ENCODE measurements around the gene ATP5PO. TPM values are rescaled to one million over a fixed set of nuclear protein-coding genes. Genes with fewer than 3 reads are reported as not detected.

ATP5PO gene
- total RNA-seq, 1 experiment from 2014 or later, result 190 TPM

GRCh38 chr21:33948951-33949444 is 33.4 kb upstream of the ATP5PO start:
- no peaks in the 10 kb centered on the region for H3K27me3 ChIP-seq (ENCODE audit: control insufficient read depth, insufficient read depth, low read length)
- intact Hi-C loops (cut with micrococcal nuclease; ENCODE audit: unreplicated experiment), result loop anchor here (10.0 kb wide), 1 partner anchor 126 kb away; the partner anchor contains the start of genes MRPS6 and SLC5A3
- no peak for DNase-seq (ENCODE audit: low read depth, low spot score)
- CTCF ChIA-PET, result no interaction called here
- ATAC-seq, result no peak
- POLR2A ChIA-PET, result no interaction called here
- H3K4me3 ChIP-seq (ENCODE audit: low read depth in 2 of 2, low read length in 2 of 2), result no peak overlapping the region
- TF ChIP-seq TCF7L2 (IDR thresholded peaks at IDR 0.05; ENCODE audit: low read depth, low read length) (no peak), CTCF (IDR thresholded peaks at IDR 0.05) (no peak), POLR2AphosphoS5 (IDR thresholded peaks at IDR 0.05; ENCODE audit: low read depth, low read length) (no peak), SIN3A (IDR thresholded peaks at IDR 0.05; ENCODE audit: borderline replicate concordance, insufficient read depth, low read depth, low read length) (no peak)
- TF ChIP-seq, protein P1, sequence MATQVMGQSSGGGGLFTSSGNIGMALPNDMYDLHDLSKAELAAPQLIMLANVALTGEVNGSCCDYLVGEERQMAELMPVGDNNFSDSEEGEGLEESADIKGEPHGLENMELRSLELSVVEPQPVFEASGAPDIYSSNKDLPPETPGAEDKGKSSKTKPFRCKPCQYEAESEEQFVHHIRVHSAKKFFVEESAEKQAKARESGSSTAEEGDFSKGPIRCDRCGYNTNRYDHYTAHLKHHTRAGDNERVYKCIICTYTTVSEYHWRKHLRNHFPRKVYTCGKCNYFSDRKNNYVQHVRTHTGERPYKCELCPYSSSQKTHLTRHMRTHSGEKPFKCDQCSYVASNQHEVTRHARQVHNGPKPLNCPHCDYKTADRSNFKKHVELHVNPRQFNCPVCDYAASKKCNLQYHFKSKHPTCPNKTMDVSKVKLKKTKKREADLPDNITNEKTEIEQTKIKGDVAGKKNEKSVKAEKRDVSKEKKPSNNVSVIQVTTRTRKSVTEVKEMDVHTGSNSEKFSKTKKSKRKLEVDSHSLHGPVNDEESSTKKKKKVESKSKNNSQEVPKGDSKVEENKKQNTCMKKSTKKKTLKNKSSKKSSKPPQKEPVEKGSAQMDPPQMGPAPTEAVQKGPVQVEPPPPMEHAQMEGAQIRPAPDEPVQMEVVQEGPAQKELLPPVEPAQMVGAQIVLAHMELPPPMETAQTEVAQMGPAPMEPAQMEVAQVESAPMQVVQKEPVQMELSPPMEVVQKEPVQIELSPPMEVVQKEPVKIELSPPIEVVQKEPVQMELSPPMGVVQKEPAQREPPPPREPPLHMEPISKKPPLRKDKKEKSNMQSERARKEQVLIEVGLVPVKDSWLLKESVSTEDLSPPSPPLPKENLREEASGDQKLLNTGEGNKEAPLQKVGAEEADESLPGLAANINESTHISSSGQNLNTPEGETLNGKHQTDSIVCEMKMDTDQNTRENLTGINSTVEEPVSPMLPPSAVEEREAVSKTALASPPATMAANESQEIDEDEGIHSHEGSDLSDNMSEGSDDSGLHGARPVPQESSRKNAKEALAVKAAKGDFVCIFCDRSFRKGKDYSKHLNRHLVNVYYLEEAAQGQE (IDR thresholded peaks at IDR 0.05; ENCODE audit: insufficient read depth in 1 of 2, low read depth in 2 of 2, low read length in 1 of 2), result no peak
- no TSS peak for BruUV-seq (replicated peaks)
- peaks cover 3% of the 10 kb centered on the region; the same call in 1 of the 2 replicates for H3K9me3 ChIP-seq (ENCODE audit: control insufficient read depth, insufficient read depth, low read depth, low read length)
- H3K27ac ChIP-seq (ENCODE audit: low read length), result peak overlapping the region; percentile 96
- peaks cover 20% of the 10 kb centered on the region for H3K4me1 ChIP-seq (ENCODE audit: control insufficient read depth, insufficient read depth, low read length)
- in situ Hi-C loops (cut with HindIII; ENCODE audit: low pct_unique_long_range_greater_than_20kb, low sequenced_read_pairs), result no loop called here
- H3K36me3 ChIP-seq (ENCODE audit: control insufficient read depth, insufficient read depth, low read length), result no peaks in the 10 kb centered on the region

GRCh38 chr21:33948096-33948950 is 32.7 kb upstream of the ATP5PO start:
- ATAC-seq (peak; percentile 89), DNase-seq (ENCODE audit: low read depth, low spot score) (no peak)
- POLR2A ChIA-PET, result interaction anchor here (0.6 to 1.0 kb wide), 7 partner anchors 11 to 129 kb away, joined by 3 to 6 read pairs (median 4); no protein-coding TSS in a partner anchor
- intact Hi-C loops (cut with micrococcal nuclease; ENCODE audit: unreplicated experiment) (loop anchor here (10.0 kb wide), 1 partner anchor 126 kb away; the partner anchor contains the start of genes MRPS6 and SLC5A3), in situ Hi-C loops (cut with HindIII; ENCODE audit: low pct_unique_long_range_greater_than_20kb, low sequenced_read_pairs) (no loop called here)
- CTCF ChIA-PET, result interaction anchor here (1.4 kb wide), 1 partner anchor 24 kb away, joined by 4 read pairs; no protein-coding TSS in a partner anchor
- Histone ChIP-seq H3K4me3 (ENCODE audit: low read depth in 2 of 2, low read length in 2 of 2) (peak overlapping the region; percentile 21 to 52), H3K27ac (ENCODE audit: low read length) (peak overlapping the region; percentile 96), H3K4me1 (ENCODE audit: control insufficient read depth, insufficient read depth, low read length) (peaks cover 20% of the 10 kb centered on the region), H3K27me3 (ENCODE audit: control insufficient read depth, insufficient read depth, low read length) (no peaks in the 10 kb centered on the region), H3K36me3 (ENCODE audit: control insufficient read depth, insufficient read depth, low read length) (no peaks in the 10 kb centered on the region), H3K9me3 (ENCODE audit: control insufficient read depth, insufficient read depth, low read depth, low read length) (peaks cover 3% of the 10 kb centered on the region; the same call in 1 of the 2 replicates)
- BruUV-seq (replicated peaks), result no TSS peak
- TF ChIP-seq SIN3A (IDR thresholded peaks at IDR 0.05; ENCODE audit: borderline replicate concordance, insufficient read depth, low read depth, low read length) (0 out of 2 replicates have a peak, but pooled peaks have one; percentile 21), CTCF (IDR thresholded peaks at IDR 0.05) (no peak), TCF7L2 (IDR thresholded peaks at IDR 0.05; ENCODE audit: low read depth, low read length) (peak; percentile 26; the same call in 1 of the 2 replicates), POLR2AphosphoS5 (IDR thresholded peaks at IDR 0.05; ENCODE audit: low read depth, low read length) (no peak)
- TF ChIP-seq, protein P1 (IDR thresholded peaks at IDR 0.05; ENCODE audit: insufficient read depth in 1 of 2, low read depth in 2 of 2, low read length in 1 of 2), result no peak
